ENCODE data around the gene ARL15.

ARL15 gene

GRCh38 chr5:53922508-53923498 is 387.6 kb downstream of the ARL15 start:
- TF ChIP-seq GATA3 (IDR thresholded peaks at IDR 0.05; ENCODE audit: low read depth, low read length) (no peak), GATA2 (IDR thresholded peaks at IDR 0.05; ENCODE audit: low read depth, low read length) (no peak)

DNA sequence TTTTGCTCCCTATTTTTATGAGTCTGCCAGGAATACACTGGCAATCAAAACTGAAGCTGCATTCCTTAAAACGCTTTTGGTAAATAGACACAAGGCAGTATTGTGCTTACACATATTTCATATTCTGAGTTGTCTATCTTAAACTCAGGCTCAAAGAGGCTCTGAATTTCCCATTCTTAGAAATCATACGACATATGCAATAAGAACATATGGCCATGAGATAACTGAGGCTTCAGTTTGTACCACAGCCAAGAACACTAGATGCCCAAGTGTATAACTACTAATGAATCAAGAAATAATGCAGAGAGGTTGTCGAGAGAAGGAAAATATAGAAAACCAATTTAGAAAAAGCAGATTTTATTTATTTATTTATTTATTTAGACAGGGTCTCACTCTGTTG is 392.5 kb downstream of the ARL15 start:
- TF ChIP-seq GATA3 (IDR thresholded peaks at IDR 0.05; ENCODE audit: low read depth, low read length) (no peak), GATA2 (IDR thresholded peaks at IDR 0.05; ENCODE audit: low read depth, low read length) (no peak)

DNA sequence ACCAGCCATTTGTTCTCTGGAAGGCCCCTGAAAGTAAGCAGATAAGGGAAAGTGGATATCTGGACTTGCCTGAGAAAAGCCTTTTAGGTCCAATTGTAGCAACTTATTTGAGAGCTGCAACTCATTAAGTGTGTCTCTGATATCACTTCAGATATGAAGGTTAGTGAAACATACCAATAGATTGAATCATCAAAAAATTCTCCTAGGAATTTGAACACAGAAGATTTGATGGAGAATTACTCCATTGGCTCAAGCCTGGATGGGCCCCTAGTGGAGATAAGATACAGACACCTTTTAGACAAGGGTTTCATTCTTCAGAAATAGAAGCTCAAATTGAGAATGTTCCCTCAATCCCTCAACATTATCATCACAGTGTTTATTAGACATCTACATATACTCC is 393.3 kb downstream of the ARL15 start:
- TF ChIP-seq GATA3 (IDR thresholded peaks at IDR 0.05; ENCODE audit: low read depth, low read length) (no peak), GATA2 (IDR thresholded peaks at IDR 0.05; ENCODE audit: low read depth, low read length) (no peak)

DNA sequence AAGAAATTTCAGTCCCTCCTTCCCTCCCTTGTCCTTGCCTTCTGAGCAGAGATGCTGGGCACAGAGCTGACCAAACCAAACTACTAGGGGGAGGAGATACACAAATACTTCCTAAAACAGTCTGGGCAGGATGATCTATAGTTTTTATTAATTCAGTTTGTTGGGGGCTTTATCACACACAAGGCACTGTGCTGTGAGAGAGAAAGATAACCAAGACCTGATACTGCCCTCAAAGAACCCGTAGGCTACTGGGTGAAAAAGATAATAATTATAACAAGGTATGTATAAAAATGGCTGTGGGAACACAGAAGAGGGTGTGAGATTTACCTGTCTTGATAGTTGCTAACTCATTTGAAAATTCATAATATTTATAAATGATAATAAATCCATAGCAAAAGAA is 395.3 kb downstream of the ARL15 start:
- no peak for TF ChIP-seq GATA2 (IDR thresholded peaks at IDR 0.05; ENCODE audit: low read depth, low read length)

DNA sequence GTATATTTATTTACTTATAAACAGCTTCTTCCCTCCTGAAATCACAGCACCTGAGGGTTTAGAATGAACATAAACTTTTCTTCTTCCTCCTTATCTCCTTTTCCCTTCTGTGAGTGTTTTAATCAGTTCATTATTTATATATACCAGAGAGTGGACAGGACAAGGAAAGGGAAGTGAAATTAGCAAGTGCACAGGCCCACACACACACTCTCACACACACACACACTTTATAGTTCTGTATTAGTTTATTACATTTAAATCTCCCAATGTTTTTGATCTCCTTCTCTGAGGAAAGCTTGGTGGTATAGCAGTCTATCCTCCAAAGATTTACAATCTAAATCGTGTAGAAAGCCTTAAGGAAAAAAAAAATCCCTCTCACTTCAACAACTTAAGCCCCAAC is 396.4 kb downstream of the ARL15 start:
- TF ChIP-seq GATA3 (IDR thresholded peaks at IDR 0.05; ENCODE audit: low read depth, low read length) = no peak

DNA sequence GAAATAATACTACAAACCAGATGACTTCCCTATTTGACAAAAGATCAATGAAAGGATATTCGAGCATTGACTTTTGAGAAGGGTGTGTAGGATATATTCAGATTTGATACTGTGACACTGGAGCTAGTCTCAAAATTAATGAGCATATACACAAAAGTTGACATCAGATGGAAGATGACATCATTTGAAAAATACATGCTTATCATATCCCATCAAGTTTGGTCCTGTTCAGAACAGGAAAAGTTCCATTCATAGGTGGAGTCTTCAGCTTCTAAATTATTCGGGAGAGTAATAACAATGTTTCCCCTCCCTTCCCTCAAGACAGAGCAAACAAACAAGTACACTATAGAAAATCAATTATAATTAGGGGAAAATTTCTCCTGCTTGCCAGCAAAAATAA is 401.6 kb downstream of the ARL15 start:
- TF ChIP-seq GATA2 (IDR thresholded peaks at IDR 0.05; ENCODE audit: low read depth, low read length) (no peak), GATA3 (IDR thresholded peaks at IDR 0.05; ENCODE audit: low read depth, low read length) (no peak)

DNA sequence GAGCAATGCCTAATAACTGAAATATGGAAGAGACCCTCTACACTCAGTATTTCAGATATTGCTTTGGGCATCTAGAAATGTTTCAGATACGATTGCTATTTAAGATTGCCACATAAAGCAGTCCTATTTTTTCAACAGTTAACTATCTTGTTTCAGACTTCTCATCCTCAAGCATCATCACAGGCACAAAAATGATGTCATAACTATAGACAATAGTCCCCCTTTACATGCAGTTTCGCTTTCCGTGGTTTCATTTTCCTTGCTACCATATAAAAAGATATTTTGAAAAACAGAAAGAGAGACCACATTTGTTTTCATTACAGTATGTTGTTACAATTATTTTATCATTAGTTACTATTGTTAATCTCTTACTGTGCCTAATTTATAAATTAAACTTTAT is 402.5 kb downstream of the ARL15 start:
- no peak for TF ChIP-seq GATA2 (IDR thresholded peaks at IDR 0.05; ENCODE audit: low read depth, low read length)
- TF ChIP-seq GATA3 (IDR thresholded peaks at IDR 0.05; ENCODE audit: low read depth, low read length) = no peak

DNA sequence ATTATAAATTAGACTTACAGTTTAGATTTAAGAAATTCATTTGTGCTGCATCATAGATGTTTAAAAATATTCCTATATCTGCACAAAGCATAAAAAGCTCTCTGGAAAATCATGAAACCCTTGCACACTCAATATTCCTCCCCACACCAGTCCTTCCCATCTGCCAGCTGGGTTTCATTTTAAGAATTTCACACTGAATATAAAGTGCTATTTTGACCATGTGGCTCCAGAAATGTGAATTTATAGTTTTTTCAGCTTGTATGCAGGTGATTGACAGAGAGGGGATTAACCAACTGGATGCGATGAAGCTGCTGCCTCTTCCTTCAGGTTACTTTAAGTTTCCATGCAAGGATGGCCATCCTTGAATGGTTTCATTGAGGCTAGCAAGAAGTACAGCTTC is 403.6 kb downstream of the ARL15 start:
- TF ChIP-seq GATA2 (IDR thresholded peaks at IDR 0.05; ENCODE audit: low read depth, low read length) (no peak), GATA3 (IDR thresholded peaks at IDR 0.05; ENCODE audit: low read depth, low read length) (no peak)

DNA sequence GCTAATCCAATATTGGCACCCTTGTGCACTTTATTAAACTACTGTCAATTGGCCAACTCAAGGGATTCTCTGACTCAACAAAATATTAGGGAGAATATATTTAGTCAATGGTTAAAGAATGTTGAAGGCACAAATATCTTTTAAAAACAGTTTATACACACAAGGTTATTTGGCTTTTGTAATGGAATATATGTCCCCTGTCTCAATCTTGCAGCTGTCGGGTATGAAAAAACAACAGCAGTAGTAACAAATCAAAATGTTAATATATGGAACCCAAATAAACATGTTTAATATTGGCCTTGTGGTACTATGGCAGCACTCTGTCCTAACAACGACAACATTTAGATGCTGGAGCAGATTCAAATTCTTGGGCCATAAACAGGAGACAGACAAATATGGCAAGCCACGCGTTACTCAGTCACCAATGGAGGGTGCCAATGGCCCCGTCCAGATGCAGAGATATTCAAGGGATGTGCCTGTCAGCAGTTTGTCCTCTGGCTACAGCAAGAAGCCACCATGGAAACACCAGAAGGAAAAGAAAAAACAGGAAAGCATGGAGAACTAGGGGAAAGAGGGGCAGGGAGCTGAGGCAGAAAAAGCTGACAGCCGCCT is 408.0 kb downstream of the ARL15 start:
- no peak for TF ChIP-seq GATA3 (IDR thresholded peaks at IDR 0.05; ENCODE audit: low read depth, low read length)
- TF ChIP-seq GATA2 (IDR thresholded peaks at IDR 0.05; ENCODE audit: low read depth, low read length) = no peak

GRCh38 chr5:53900677-53901076 is 409.7 kb downstream of the ARL15 start:
- TF ChIP-seq GATA2 (IDR thresholded peaks at IDR 0.05; ENCODE audit: low read depth, low read length) = no peak

DNA sequence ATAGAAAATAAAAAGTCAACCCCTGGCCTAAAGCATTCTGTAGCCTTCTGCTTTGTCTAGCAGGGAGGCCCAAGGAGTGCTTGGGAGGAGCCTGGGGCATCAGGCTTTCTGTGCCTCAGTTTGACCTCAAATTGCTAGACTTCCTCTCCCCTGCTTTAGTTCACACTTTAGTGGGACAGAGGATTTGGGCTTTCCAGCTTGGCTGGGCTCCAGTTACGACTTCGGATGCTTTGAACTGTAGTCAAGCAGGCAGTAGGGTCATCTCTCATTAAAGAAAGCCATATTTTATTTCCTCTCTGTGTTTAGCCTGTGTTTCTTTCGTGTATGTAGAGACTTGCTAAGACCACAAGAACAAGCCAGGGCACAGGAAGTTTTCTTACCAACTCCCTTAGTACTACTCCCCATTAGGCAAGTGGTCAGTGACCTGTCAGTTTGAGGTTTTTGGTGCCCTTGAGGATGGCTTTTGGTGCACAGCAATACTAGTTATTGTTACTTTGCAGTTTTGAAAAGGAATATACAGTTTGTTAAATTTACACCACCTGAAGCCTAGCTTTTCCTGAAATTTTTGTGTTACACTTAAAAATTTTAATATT is 415.2 kb downstream of the ARL15 start:
- TF ChIP-seq GATA3 (IDR thresholded peaks at IDR 0.05; ENCODE audit: low read depth, low read length) (no peak), GATA2 (IDR thresholded peaks at IDR 0.05; ENCODE audit: low read depth, low read length) (no peak)

GRCh38 chr5:53893626-53894025 is 416.7 kb downstream of the ARL15 start:
- no peak for TF ChIP-seq GATA3 (IDR thresholded peaks at IDR 0.05; ENCODE audit: low read depth, low read length)
- TF ChIP-seq GATA2 (IDR thresholded peaks at IDR 0.05; ENCODE audit: low read depth, low read length) = no peak

GRCh38 chr5:53892224-53892623 is 418.1 kb downstream of the ARL15 start:
- TF ChIP-seq GATA3 (IDR thresholded peaks at IDR 0.05; ENCODE audit: low read depth, low read length) = no peak
- TF ChIP-seq GATA2 (IDR thresholded peaks at IDR 0.05; ENCODE audit: low read depth, low read length) = no peak

DNA sequence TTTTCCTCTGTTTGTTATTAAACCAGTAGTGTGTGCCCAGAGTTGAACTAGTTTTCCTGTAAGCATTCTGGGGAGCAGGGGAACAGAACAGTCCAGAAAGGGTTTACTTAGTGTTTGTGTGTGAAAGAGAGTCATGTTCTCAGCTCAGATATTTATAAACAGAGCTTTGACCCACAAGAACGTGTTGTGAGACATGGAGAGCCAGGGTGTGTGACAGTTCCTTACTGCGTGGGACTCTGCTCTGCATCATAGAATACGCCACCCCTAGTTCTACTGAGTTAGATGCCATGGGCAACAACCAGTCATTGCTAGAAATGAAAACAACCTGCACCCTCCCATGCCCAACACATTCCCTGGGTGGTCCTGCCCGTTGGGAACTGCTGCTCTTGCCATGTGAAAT is 419.2 kb downstream of the ARL15 start:
- TF ChIP-seq GATA2 (IDR thresholded peaks at IDR 0.05; ENCODE audit: low read depth, low read length) (no peak), GATA3 (IDR thresholded peaks at IDR 0.05; ENCODE audit: low read depth, low read length) (no peak)

DNA sequence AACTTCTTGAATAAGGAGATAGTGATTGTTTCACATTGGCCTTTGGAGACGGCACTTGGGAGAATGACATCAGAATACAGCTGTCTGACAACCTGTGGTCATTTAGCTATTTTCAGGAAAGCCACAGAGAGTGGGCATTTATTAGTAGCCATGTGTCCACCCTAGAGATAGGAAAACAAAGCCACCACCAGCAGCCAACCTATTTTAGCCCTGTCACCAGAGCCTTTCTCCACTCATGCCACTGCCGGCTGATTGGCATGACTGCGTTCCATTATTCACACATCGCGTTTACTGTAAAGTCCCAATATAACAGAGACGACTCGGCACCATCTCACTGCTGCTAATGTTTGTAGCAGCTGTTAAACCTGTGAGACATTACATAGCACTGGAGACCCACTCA is 419.9 kb downstream of the ARL15 start:
- TF ChIP-seq GATA2 (IDR thresholded peaks at IDR 0.05; ENCODE audit: low read depth, low read length) = no peak
- TF ChIP-seq GATA3 (IDR thresholded peaks at IDR 0.05; ENCODE audit: low read depth, low read length) = no peak

Data from SH-SY5Y (cell line).